A549 (cell line): ENCODE data around the gene PSPN.
"Not testable (repeated sequence)": the region's sequence is repeated elsewhere in the genome, so short reads cannot be mapped to it uniquely, and the experiment has no call there.

Source experiments
- HDAC2 ChIP-seq: fragments of 200-600 bp; sonication (generic); IDR thresholded peaks from 2 replicates; pipeline ENCODE4 v1.6.1; 2016
- POLR2A ChIP-seq: IDR thresholded peaks from 2 replicates; pipeline ENCODE4 v1.6.1; 2012; ENCODE audit warnings: mild to moderate bottlenecking, low read length
- TF ChIP-seq, protein P1 (sequence below): fragments of >200 bp; sonication (Bioruptor Twin); formaldehyde crosslinking; IDR thresholded peaks from 3 replicates; pipeline ENCODE4 v1.5.1; 2016

- TF ChIP-seq, protein P1, sequence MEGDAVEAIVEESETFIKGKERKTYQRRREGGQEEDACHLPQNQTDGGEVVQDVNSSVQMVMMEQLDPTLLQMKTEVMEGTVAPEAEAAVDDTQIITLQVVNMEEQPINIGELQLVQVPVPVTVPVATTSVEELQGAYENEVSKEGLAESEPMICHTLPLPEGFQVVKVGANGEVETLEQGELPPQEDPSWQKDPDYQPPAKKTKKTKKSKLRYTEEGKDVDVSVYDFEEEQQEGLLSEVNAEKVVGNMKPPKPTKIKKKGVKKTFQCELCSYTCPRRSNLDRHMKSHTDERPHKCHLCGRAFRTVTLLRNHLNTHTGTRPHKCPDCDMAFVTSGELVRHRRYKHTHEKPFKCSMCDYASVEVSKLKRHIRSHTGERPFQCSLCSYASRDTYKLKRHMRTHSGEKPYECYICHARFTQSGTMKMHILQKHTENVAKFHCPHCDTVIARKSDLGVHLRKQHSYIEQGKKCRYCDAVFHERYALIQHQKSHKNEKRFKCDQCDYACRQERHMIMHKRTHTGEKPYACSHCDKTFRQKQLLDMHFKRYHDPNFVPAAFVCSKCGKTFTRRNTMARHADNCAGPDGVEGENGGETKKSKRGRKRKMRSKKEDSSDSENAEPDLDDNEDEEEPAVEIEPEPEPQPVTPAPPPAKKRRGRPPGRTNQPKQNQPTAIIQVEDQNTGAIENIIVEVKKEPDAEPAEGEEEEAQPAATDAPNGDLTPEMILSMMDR, result not testable (repeated sequence)
- TF ChIP-seq HDAC2, POLR2A: not testable (repeated sequence)
Observed at GRCh38 chr19:6355321-6356040, 20.3 kb downstream of the PSPN start.
